ENCODE data around the gene CHMP4B.

CHMP4B gene

GRCh38 chr20:33822423-33822822 lies 11.3 kb downstream of the CHMP4B start:
- DNase-seq = no peak

GRCh38 chr20:33822991-33823390 lies 11.8 kb downstream of the CHMP4B start:
- DNase-seq = no peak

- DNase-seq = no peak
Measured at GRCh38 chr20:33824852-33825251, 13.7 kb downstream of the CHMP4B start.

- no peak for DNase-seq
Measured at GRCh38 chr20:33825340-33826269, 14.5 kb downstream of the CHMP4B start.

GRCh38 chr20:33826270-33826897 lies 15.2 kb downstream of the CHMP4B start:
- DNase-seq = no peak

- DNase-seq = no peak
Measured at GRCh38 chr20:33827109-33827508, 16.0 kb downstream of the CHMP4B start.

- DNase-seq = no peak
Measured at GRCh38 chr20:33827634-33828325, 16.6 kb downstream of the CHMP4B start.

- DNase-seq = no peak
Measured at GRCh38 chr20:33828326-33828844, 17.2 kb downstream of the CHMP4B start.

GRCh38 chr20:33828967-33829560 lies 17.9 kb downstream of the CHMP4B start:
- DNase-seq = no peak

- DNase-seq = no peak
Measured at GRCh38 chr20:33829636-33830035, 18.5 kb downstream of the CHMP4B start.

GRCh38 chr20:33830371-33830770 lies 19.2 kb downstream of the CHMP4B start:
- DNase-seq = no peak

GRCh38 chr20:33832103-33832804 lies 21.1 kb downstream of the CHMP4B start:
- no peak for DNase-seq

- no peak for DNase-seq
Measured at GRCh38 chr20:33833333-33833732, 22.2 kb downstream of the CHMP4B start.

- no peak for DNase-seq
Measured at GRCh38 chr20:33835615-33836172, 24.5 kb downstream of the CHMP4B start.

GRCh38 chr20:33836277-33836676 lies 25.1 kb downstream of the CHMP4B start:
- no peak for DNase-seq

- DNase-seq = no peak
Measured at GRCh38 chr20:33837096-33837830, 26.1 kb downstream of the CHMP4B start.

GRCh38 chr20:33838035-33838864 lies 27.1 kb downstream of the CHMP4B start:
- no peak for DNase-seq

GRCh38 chr20:33839591-33839990 lies 28.4 kb downstream of the CHMP4B start:
- no peak for DNase-seq

GRCh38 chr20:33840160-33840559 lies 29.0 kb downstream of the CHMP4B start:
- DNase-seq = no peak

GRCh38 chr20:33840759-33841435 lies 29.7 kb downstream of the CHMP4B start:
- no peak for DNase-seq

Measured in cortex of kidney (tissue), 1 donor.